Parathyroid adenoma (tissue), 2 donors: ENCODE results near the gene CCDC171.

Experiments used
- H2AFZ ChIP-seq: fragments of 300-600 bp; sonication (generic); one replicate; pipeline ENCODE4 v1.7.0; 2017; ENCODE audit warnings: antibody characterized with exemption, mild to moderate bottlenecking
- H3K27ac ChIP-seq: fragments of 300-600 bp; sonication (generic); one replicate; pipeline ENCODE4 v1.7.0; 2017
- H3K27me3 ChIP-seq: fragments of 300-600 bp; sonication (generic); one replicate; pipeline ENCODE4 v1.7.0; 2017; ENCODE audit warnings: low read length; ENCODE audit not compliant: control insufficient read depth, insufficient read depth
- H3K36me3 ChIP-seq: fragments of 300-600 bp; sonication (generic); one replicate; pipeline ENCODE4 v1.7.0; 2017; ENCODE audit warnings: low read length; ENCODE audit not compliant: control insufficient read depth, insufficient read depth
- H3K4me1 ChIP-seq: fragments of 300-600 bp; sonication (generic); one replicate; pipeline ENCODE4 v1.7.0; 2017; ENCODE audit warnings: control low read depth
- H3K4me2 ChIP-seq: fragments of 300-600 bp; sonication (generic); one replicate; pipeline ENCODE4 v1.7.0; 2017; ENCODE audit warnings: low read length
- H3K4me3 ChIP-seq: fragments of 300-600 bp; sonication (generic); one replicate; pipeline ENCODE4 v1.7.0; 2017; ENCODE audit warnings: low read depth, low read length
- H3K79me2 ChIP-seq: fragments of 300-600 bp; sonication (generic); one replicate; pipeline ENCODE4 v1.7.0; 2017; ENCODE audit warnings: control low read depth
- H3K9ac ChIP-seq: fragments of 300-600 bp; sonication (generic); one replicate; pipeline ENCODE4 v1.7.0; 2017; ENCODE audit warnings: mild to moderate bottlenecking
- H3K9me3 ChIP-seq: fragments of 300-600 bp; sonication (generic); one replicate; pipeline ENCODE4 v1.7.0; 2017; ENCODE audit warnings: low read length; ENCODE audit not compliant: control insufficient read depth
- TF ChIP-seq, protein P1 (sequence below): fragments of 300-600 bp; sonication (generic); IDR thresholded peaks from one replicate; pipeline ENCODE4 v1.7.0; 2017; ENCODE audit warnings: antibody characterized with exemption, mild to moderate bottlenecking
- donor health status: primary hyperparathyroidism.

Gene CCDC171

DNA sequence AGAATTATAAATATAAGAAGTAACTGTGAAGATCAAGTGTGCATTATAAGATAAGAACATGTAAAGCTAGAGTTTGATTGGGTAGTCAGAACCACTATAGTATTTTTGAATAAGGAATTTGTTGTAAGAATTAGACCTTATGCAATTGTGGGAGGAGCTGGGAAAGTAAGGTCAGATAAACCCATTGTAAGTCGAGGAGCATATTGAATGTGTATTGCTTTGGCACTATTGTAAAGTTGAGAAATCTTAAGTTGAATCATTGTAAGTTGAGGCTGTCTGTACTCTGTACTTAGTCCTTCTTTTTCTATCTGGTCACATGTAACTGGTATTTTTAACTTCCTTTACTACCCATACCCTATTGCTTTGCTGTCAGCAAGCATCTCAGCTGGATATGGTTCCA is 158.7 kb downstream of the CCDC171 start:
- Histone ChIP-seq H3K79me2 (no peaks in the 10 kb centered on the region), H3K4me1 (no peaks in the 10 kb centered on the region), H3K4me3 (no peak overlapping the region), H3K9ac (no peak overlapping the region), H3K27me3 (no peaks in the 10 kb centered on the region), H3K36me3 (no peaks in the 10 kb centered on the region), H3K9me3 (no peaks in the 10 kb centered on the region), H3K27ac (no peak overlapping the region), H2AFZ (no peak overlapping the region), H3K4me2 (no peak overlapping the region)
- TF ChIP-seq, protein P1, sequence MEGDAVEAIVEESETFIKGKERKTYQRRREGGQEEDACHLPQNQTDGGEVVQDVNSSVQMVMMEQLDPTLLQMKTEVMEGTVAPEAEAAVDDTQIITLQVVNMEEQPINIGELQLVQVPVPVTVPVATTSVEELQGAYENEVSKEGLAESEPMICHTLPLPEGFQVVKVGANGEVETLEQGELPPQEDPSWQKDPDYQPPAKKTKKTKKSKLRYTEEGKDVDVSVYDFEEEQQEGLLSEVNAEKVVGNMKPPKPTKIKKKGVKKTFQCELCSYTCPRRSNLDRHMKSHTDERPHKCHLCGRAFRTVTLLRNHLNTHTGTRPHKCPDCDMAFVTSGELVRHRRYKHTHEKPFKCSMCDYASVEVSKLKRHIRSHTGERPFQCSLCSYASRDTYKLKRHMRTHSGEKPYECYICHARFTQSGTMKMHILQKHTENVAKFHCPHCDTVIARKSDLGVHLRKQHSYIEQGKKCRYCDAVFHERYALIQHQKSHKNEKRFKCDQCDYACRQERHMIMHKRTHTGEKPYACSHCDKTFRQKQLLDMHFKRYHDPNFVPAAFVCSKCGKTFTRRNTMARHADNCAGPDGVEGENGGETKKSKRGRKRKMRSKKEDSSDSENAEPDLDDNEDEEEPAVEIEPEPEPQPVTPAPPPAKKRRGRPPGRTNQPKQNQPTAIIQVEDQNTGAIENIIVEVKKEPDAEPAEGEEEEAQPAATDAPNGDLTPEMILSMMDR: no peak

GRCh38 chr9:15711931-15712330 is 159.1 kb downstream of the CCDC171 start:
- no peak overlapping the region for H3K27ac ChIP-seq
- H3K4me2 ChIP-seq: no peak overlapping the region
- no peaks in the 10 kb centered on the region for H3K27me3 ChIP-seq
- H3K79me2 ChIP-seq: no peaks in the 10 kb centered on the region
- H3K4me1 ChIP-seq: no peaks in the 10 kb centered on the region
- H3K9ac ChIP-seq: no peak overlapping the region
- TF ChIP-seq, protein P1: no peak
- no peaks in the 10 kb centered on the region for H3K36me3 ChIP-seq
- H2AFZ ChIP-seq: no peak overlapping the region
- H3K9me3 ChIP-seq: no peaks in the 10 kb centered on the region
- H3K4me3 ChIP-seq: no peak overlapping the region

GRCh38 chr9:15714746-15715145 is 161.9 kb downstream of the CCDC171 start:
- no peak overlapping the region for H3K27ac ChIP-seq
- H3K4me2 ChIP-seq: no peak overlapping the region
- H3K27me3 ChIP-seq: no peaks in the 10 kb centered on the region
- H3K9me3 ChIP-seq: no peaks in the 10 kb centered on the region
- no peaks in the 10 kb centered on the region for H3K36me3 ChIP-seq
- no peak overlapping the region for H2AFZ ChIP-seq
- TF ChIP-seq, protein P1: no peak
- no peak overlapping the region for H3K9ac ChIP-seq
- no peaks in the 10 kb centered on the region for H3K4me1 ChIP-seq
- H3K4me3 ChIP-seq: no peak overlapping the region
- H3K79me2 ChIP-seq: no peaks in the 10 kb centered on the region

DNA sequence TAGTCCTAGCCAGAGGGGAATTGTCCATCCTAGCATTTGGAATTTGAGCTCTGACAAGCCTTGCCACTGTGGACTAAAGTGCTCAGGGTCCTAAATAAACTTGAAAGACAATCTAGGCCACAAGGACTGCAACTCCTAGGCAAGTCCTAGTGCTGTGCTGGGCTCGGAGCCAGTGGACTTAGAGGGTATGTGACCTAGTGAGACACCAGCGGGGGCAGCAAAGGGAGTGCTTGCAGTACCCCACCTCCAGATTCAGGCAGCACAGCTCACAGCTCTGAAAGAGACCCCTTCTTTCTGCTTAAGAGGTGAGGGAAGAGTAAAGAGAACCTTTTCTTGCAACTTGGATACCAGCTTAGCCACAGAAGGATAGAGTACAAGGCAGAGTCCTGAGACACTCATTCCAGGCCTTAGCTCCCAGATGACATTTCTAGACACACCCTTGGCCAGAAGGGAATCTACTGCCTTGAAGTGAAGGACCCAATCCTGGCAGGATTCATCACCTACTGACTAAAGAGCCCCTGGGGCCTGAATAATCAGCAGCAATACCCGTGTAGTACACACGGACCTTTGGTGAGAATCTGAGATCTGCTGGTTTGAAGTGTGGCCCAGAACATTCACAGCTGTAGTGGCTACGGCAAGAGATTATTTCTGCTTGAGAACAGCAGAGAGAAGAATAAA is 164.6 kb downstream of the CCDC171 start:
- no peaks in the 10 kb centered on the region for H3K79me2 ChIP-seq
- no peak overlapping the region for H3K4me2 ChIP-seq
- TF ChIP-seq, protein P1: no peak
- no peak overlapping the region for H3K9ac ChIP-seq
- no peak overlapping the region for H3K27ac ChIP-seq
- no peaks in the 10 kb centered on the region for H3K36me3 ChIP-seq
- H3K9me3 ChIP-seq: no peaks in the 10 kb centered on the region
- no peak overlapping the region for H3K4me3 ChIP-seq
- H3K27me3 ChIP-seq: no peaks in the 10 kb centered on the region
- H2AFZ ChIP-seq: no peak overlapping the region
- no peaks in the 10 kb centered on the region for H3K4me1 ChIP-seq

DNA sequence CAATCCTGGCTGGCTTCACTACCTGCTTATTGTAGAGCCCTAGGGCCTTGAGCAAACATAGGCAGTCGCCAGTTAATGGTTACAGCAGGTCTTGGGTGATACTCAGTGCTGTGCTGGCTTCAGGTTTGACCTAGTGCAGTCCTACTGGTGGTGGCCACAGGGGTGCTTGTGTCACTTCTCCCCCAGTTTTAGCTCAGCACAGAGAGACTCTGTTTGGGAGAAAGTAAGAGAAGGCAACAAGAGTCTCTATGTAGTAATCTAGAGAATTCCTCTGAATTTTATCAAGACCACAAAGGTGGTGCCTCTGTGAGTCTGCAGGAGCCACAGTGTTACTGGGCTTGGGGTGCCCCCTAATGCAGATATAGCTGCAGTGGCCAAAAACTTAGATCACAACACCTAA is 165.6 kb downstream of the CCDC171 start:
- H2AFZ ChIP-seq: no peak overlapping the region
- no peaks in the 10 kb centered on the region for H3K36me3 ChIP-seq
- no peaks in the 10 kb centered on the region for H3K4me1 ChIP-seq
- H3K4me3 ChIP-seq: no peak overlapping the region
- H3K9ac ChIP-seq: no peak overlapping the region
- TF ChIP-seq, protein P1: no peak
- no peaks in the 10 kb centered on the region for H3K9me3 ChIP-seq
- H3K4me2 ChIP-seq: no peak overlapping the region
- no peak overlapping the region for H3K27ac ChIP-seq
- no peaks in the 10 kb centered on the region for H3K79me2 ChIP-seq
- no peaks in the 10 kb centered on the region for H3K27me3 ChIP-seq
